ENCODE data around the gene SGPL1. TPM values are rescaled to one million over a fixed set of nuclear protein-coding genes. Genes with fewer than 3 reads are reported as not detected.

Gene SGPL1, protein sequence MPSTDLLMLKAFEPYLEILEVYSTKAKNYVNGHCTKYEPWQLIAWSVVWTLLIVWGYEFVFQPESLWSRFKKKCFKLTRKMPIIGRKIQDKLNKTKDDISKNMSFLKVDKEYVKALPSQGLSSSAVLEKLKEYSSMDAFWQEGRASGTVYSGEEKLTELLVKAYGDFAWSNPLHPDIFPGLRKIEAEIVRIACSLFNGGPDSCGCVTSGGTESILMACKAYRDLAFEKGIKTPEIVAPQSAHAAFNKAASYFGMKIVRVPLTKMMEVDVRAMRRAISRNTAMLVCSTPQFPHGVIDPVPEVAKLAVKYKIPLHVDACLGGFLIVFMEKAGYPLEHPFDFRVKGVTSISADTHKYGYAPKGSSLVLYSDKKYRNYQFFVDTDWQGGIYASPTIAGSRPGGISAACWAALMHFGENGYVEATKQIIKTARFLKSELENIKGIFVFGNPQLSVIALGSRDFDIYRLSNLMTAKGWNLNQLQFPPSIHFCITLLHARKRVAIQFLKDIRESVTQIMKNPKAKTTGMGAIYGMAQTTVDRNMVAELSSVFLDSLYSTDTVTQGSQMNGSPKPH
- 129 and 145 TPM in 2 replicates for total RNA-seq

DNA sequence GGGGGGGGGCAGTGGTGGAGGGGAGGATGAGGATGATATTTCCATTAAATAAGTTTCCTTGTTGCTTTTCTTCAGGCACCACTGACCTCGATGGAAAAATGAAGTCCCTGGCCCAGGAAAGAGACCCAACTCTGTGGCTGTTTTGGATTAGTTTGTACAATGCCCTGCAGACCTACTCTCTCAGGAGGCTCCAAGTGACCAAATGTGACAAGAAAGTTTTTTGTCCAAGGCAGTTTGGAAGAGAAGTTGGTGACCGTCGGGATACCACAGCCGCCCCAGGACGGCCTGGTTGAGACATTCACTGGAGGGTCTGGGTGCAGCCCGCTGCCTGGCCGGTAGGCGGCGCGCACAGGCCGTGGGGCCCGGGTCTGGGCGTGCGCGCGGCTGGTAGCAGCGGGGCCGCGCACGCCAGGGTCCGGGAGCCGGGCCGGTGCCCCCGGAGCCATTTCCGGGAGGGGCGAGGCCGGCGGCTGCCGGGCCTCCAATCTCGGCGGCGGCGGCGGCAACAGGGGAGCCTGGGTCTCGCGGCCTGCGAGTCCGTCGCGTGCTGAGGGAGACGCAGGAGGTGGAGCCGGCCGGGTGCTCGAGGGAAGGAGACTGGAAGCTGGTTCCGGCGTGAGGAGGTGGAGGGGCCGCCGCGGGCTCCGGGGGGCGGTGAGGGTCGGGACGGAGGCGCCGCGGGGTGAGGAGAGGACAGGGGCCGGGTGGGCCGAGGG lies at the start of gene SGPL1:
Gene SGPL1, plus strand, starts transcription at position 445 of the 716 bp plus-strand sequence. CDS start 906 bp downstream, outside the sequence.

DNA sequence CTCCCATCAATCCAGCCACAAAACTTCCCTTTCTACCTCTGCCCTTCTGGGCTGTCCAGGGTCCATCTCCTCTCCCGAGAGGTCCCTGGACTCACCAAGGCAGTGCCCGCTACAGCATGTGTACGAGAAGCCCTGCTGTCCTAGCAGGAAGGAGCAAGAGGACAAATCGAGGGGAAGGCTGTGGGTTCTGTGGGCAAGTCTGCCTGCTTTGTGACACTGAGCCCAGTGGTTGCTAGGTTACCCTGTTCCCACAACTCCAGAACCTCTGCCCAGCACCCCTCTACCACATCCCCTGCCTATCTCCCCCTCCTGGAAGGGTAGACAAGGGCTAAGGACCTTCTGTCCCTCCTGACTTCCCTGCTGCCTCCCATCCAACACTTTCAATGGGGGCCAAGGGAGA lies 30.6 kb upstream of the SGPL1 start, which contains the start of gene TBATA:
Gene TBATA, minus strand, starts transcription at position 188 of the 400 bp plus-strand sequence. CDS start 1,998 bp downstream, outside the sequence.

DNA sequence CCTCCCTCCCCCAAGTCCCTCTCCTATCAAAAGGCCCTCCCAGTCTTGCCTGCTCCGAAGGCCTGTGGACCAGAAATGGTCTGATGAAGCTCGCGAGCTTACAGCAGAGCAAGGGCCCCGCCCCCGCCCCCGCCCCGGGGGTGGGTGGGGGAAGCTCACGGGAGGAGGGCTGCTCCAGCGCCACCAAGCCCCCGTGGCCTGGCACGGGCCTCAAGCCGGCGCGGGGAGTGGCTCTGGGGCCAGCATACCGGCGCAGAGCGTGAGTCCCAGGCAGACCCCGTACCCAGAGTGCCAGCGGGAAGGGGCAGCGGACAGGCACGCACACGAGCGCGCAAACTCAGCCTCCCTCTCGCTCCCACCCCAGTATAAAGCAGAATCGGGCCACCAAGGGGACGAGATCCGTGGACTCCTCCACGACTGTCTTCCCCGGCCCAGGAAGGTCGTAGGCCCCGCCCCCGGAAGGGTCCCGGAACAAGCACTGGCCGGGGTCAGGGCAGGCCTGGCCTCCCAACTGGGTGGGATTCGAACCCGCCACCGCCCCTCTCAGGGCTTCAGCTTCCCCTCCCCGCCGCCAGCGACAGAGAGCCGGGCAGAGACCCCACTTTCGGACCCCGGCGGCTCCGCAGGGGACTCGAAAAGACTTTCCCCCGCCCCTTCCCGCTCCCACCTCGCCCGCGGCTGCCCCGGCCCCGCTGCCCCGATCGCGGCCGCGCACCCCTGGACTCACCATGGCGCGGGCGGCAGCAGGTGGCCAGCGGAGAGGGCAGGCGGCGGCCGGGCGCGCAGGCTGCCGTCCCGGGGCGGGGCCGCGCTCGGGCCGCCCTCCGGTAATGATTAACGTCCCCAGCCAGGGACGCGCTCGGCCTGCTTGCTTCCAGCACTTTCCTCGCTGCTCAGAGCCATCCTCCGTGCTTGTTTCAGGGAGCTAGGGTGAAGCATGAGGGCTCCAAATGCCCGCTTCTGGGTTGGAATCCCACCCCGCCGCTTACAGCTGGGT lies 72.4 kb downstream of the SGPL1 start, which contains the start of gene PCBD1:
Gene PCBD1, minus strand, starts transcription at position 762 of the 997 bp plus-strand sequence. Its CDS starts 32 bp downstream, at position 730.

Other genes with a start within 250 kb of the SGPL1 start
- gene PRF1, start 213.2 kb upstream of the SGPL1 start, total RNA-seq = not detected in 2 replicates
- gene ADAMTS14, start 143.4 kb upstream of the SGPL1 start, total RNA-seq = 0.14 and 0.68 TPM in 2 replicates
- gene TBATA, start 30.6 kb upstream of the SGPL1 start, total RNA-seq = not detected in 2 replicates
- 24.3 and 51.0 TPM in 2 replicates for gene PCBD1, start 72.6 kb downstream of the SGPL1 start, total RNA-seq